GM12878 (cell line): ENCODE results near the gene RBX1.

Experiments used
- JUND ChIP-seq: IDR thresholded peaks from 2 replicates; pipeline ENCODE4 v1.6.1; 2012; ENCODE audit warnings: low read depth, mild to moderate bottlenecking, low read length, improper control_type of control experiment, moderate library complexity
- YY1 ChIP-seq: IDR thresholded peaks from 2 replicates; pipeline ENCODE4 v1.6.1; 2011; ENCODE audit warnings: low read depth, mild to moderate bottlenecking, low read length
- ZNF687 ChIP-seq: fragments of 450-650 bp; IDR thresholded peaks from 2 replicates; pipeline ENCODE4 v1.6.1; 2017; ENCODE audit warnings: mild to moderate bottlenecking, moderate library complexity

- TF ChIP-seq YY1 (no peak), ZNF687 (no peak), JUND (no peak)
Observed at GRCh38 chr22:40979871-40980270, 28.7 kb downstream of the RBX1 start.
